ENCODE measurements around the gene LCK. TPM values are rescaled to one million over a fixed set of nuclear protein-coding genes. Genes with fewer than 3 reads are reported as not detected.

LCK gene
- total RNA-seq, 1 donor from 2014 or later, result 8.2 TPM

GRCh38 chr1:32307324-32307723 is 56.3 kb downstream of the LCK start:
- DNase-seq (ENCODE audit: low read depth), result no peak
- H3K4me3 ChIP-seq (ENCODE audit: low read depth, low read length), result no peak overlapping the region
- TF ChIP-seq, protein P1, sequence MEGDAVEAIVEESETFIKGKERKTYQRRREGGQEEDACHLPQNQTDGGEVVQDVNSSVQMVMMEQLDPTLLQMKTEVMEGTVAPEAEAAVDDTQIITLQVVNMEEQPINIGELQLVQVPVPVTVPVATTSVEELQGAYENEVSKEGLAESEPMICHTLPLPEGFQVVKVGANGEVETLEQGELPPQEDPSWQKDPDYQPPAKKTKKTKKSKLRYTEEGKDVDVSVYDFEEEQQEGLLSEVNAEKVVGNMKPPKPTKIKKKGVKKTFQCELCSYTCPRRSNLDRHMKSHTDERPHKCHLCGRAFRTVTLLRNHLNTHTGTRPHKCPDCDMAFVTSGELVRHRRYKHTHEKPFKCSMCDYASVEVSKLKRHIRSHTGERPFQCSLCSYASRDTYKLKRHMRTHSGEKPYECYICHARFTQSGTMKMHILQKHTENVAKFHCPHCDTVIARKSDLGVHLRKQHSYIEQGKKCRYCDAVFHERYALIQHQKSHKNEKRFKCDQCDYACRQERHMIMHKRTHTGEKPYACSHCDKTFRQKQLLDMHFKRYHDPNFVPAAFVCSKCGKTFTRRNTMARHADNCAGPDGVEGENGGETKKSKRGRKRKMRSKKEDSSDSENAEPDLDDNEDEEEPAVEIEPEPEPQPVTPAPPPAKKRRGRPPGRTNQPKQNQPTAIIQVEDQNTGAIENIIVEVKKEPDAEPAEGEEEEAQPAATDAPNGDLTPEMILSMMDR (conservative IDR thresholded peaks at IDR 0.05; ENCODE audit: low read depth, low read length), result no peak

DNA sequence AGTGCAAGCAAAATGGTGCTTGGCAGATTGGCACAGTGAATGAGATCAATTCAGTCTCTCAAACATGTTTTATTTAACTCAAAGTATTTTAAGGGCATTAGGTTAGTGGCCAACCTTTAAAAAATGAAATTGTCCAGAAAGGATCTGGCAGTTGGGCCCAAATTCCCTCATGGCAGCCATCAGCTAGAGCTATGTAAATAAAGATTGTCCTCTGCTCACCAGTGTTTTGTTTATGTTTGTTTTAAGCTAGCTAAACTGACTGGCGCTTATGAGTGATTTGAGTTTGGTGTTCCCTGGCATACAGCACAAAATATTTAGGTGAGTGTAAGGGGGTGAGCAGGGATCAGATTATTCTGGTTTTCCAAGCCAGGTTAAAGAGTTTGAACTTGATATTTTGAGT is 58.9 kb downstream of the LCK start:
- no peak for DNase-seq (ENCODE audit: low read depth)
- H3K4me3 ChIP-seq (ENCODE audit: low read depth, low read length), result no peak overlapping the region
- TF ChIP-seq, protein P1 (conservative IDR thresholded peaks at IDR 0.05; ENCODE audit: low read depth, low read length), result no peak

GRCh38 chr1:32311709-32312393 is 60.8 kb downstream of the LCK start:
- TF ChIP-seq, protein P1 (conservative IDR thresholded peaks at IDR 0.05; ENCODE audit: low read depth, low read length), result no peak
- no peak overlapping the region for H3K4me3 ChIP-seq (ENCODE audit: low read depth, low read length)
- DNase-seq (ENCODE audit: low read depth), result no peak

DNA sequence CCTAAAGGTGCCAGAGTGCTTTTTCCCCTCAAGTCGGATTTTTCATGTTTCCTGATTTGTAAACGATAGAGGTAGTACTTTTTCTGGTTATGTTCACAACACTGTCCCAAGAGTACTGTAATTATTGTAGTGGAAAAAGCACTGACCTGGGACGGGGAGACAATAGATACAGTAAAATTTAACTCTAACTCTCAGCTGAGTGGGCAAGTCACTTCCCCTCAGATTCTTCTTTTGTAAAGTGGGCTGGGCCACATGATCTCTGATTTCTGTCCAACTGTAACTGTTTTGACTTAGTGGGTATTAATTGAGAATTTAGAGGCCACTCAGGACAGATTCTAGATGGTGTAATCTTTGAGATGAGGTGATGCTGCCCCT is 65.8 kb downstream of the LCK start:
- H3K4me3 ChIP-seq (ENCODE audit: low read depth, low read length), result no peak overlapping the region
- no peak for DNase-seq (ENCODE audit: low read depth)
- TF ChIP-seq, protein P1 (conservative IDR thresholded peaks at IDR 0.05; ENCODE audit: low read depth, low read length), result no peak

DNA sequence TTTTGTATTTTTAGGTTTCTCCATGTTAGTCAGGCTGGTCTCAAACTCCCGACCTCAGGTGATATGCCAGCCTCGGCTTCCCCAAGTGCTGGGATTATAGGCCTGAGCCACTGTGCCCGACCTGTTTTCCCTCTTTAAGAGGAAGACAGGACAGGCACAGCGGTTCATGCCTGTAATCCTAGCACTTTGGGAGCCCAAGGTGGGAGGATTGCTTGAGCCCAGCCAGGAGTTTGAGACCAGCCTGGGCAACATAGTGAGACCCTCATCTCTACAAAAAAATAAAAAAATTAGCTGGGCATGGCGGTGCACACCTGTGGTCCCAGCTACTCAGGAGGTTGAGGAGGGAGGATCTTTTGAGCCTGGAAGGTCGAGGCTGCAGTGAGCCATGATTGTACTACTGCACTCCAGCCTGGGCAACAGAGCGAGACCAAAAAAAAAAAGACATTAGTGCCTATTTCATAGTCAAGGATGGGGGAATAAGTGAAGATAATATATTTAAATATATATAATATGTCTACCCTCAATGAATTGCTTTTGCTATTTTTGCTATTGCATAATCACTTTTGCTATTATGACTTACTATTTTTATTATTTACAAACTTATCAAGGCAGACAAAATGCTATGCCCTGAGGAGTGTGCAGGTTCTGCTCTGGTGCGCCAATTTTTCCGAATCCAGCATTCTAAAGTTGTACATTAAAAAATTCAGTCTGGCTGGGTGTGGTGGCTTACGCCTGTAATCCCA is 67.2 kb downstream of the LCK start:
- H3K4me3 ChIP-seq (ENCODE audit: low read depth, low read length), result no peak overlapping the region
- TF ChIP-seq, protein P1 (conservative IDR thresholded peaks at IDR 0.05; ENCODE audit: low read depth, low read length), result no peak
- no peak for DNase-seq (ENCODE audit: low read depth)

- no peak for DNase-seq (ENCODE audit: low read depth)
- no peak overlapping the region for H3K4me3 ChIP-seq (ENCODE audit: low read depth, low read length)
Measured at GRCh38 chr1:32321712-32322291, 70.7 kb downstream of the LCK start.

More at GRCh38 chr1:32321712-32322291, 70.7 kb downstream of the LCK start:
- TF ChIP-seq, protein P1 (conservative IDR thresholded peaks at IDR 0.05; ENCODE audit: low read depth, low read length), result no peak
